ENCODE results near the gene AMBRA1.

- peak; percentile 35 for TF ChIP-seq CTCF (IDR thresholded peaks at IDR 0.05; ENCODE audit: insufficient read depth, low read length)
- TF ChIP-seq REST (IDR thresholded peaks at IDR 0.05; ENCODE audit: insufficient replicate concordance, low read depth) = peak; percentile 55
- TF ChIP-seq SPI1 (IDR thresholded peaks at IDR 0.05; ENCODE audit: borderline replicate concordance, low read depth) = no peak
- no peak for TF ChIP-seq POLR2AphosphoS5 (IDR thresholded peaks at IDR 0.05; ENCODE audit: low read depth)
Measured at GRCh38 chr11:46389450-46390330, 204.1 kb downstream of the AMBRA1 start.
